GM19438 (cell line): ENCODE measurements around the gene TMEM135.
"Not testable (repeated sequence)": the region's sequence is repeated elsewhere in the genome, so short reads cannot be mapped to it uniquely, and the experiment has no call there.

Source experiments
- ATAC-seq: cut with Tn5 transposase; IDR thresholded peaks from one replicate; pipeline ENCODE4 v1.9.1; 2021; ENCODE audit warnings: low read depth; ENCODE audit not compliant: unreplicated experiment

TMEM135 gene

GRCh38 chr11:87037450-87038234, at the start of gene TMEM135:
Gene TMEM135 (plus strand): TSS chr11:87037934. CDS start chr11:87038046, 112 bp downstream.
- ATAC-seq: peak; percentile 97

GRCh38 chr11:86988351-86988881, 49.3 kb upstream of the TMEM135 start:
- no peak for ATAC-seq

GRCh38 chr11:86990031-86990430, 47.7 kb upstream of the TMEM135 start:
- ATAC-seq: no peak

- ATAC-seq: no peak
Observed at GRCh38 chr11:86990515-86990914, 47.2 kb upstream of the TMEM135 start.

- no peak for ATAC-seq
Observed at GRCh38 chr11:86991341-86991740, 46.4 kb upstream of the TMEM135 start.

- not testable (repeated sequence) for ATAC-seq
Observed at GRCh38 chr11:86992340-86992739, 45.4 kb upstream of the TMEM135 start.

GRCh38 chr11:86993031-86993430, 44.7 kb upstream of the TMEM135 start:
- no peak for ATAC-seq

GRCh38 chr11:86996953-86997570, 40.7 kb upstream of the TMEM135 start:
- no peak for ATAC-seq

- ATAC-seq: no peak
Observed at GRCh38 chr11:86999388-86999787, 38.3 kb upstream of the TMEM135 start.

GRCh38 chr11:86999859-87000753, 37.6 kb upstream of the TMEM135 start:
- ATAC-seq: no peak

GRCh38 chr11:87002918-87003317, 34.8 kb upstream of the TMEM135 start:
- no peak for ATAC-seq

- not testable (repeated sequence) for ATAC-seq
Observed at GRCh38 chr11:87004281-87004680, 33.5 kb upstream of the TMEM135 start.

- no peak for ATAC-seq
Observed at GRCh38 chr11:87005569-87005921, 32.2 kb upstream of the TMEM135 start.

- ATAC-seq: no peak
Observed at GRCh38 chr11:87006035-87006434, 31.7 kb upstream of the TMEM135 start.

- no peak for ATAC-seq
Observed at GRCh38 chr11:87007963-87008362, 29.8 kb upstream of the TMEM135 start.

- ATAC-seq: no peak
Observed at GRCh38 chr11:87012089-87012488, 25.6 kb upstream of the TMEM135 start.

GRCh38 chr11:87012673-87013072, 25.1 kb upstream of the TMEM135 start:
- ATAC-seq: no peak

GRCh38 chr11:87013912-87014825, 23.6 kb upstream of the TMEM135 start:
- ATAC-seq: no peak

- ATAC-seq: no peak
Observed at GRCh38 chr11:87015645-87016044, 22.1 kb upstream of the TMEM135 start.
